SK-N-MC (cell line): ENCODE measurements around the gene MMRN1.

ENCODE experiments used
- DNase-seq: peaks from one replicate; pipeline ENCODE4 v3.0.0-alpha.2; 2011; ENCODE audit warnings: low read depth, low spot score
- H3K27ac ChIP-seq: fragments of 200-600 bp; sonication (generic); 2 replicates; pipeline ENCODE4 v1.5.1; 2016; ENCODE audit warnings: mixed run types
- H3K36me3 ChIP-seq: fragments of 200-600 bp; sonication (generic); 2 replicates; pipeline ENCODE4 v1.6.1; 2017; ENCODE audit warnings: antibody characterized with exemption, low read length, mixed read lengths; ENCODE audit not compliant: insufficient read depth
- H3K4me3 ChIP-seq: fragments of 200-600 bp; sonication (generic); 2 replicates; pipeline ENCODE4 v1.5.1; 2016
- H3K9ac ChIP-seq: fragments of 200-600 bp; sonication (generic); 2 replicates; pipeline ENCODE4 v1.8.0; 2017; ENCODE audit warnings: mixed run types, mixed read lengths; ENCODE audit not compliant: insufficient read length
- H3K9me3 ChIP-seq: fragments of 200-600 bp; sonication (generic); 2 replicates; pipeline ENCODE4 v1.6.1; 2017; ENCODE audit warnings: low read depth, mild to moderate bottlenecking, antibody characterized with exemption, low read length, moderate library complexity, mixed read lengths
- EZH2 ChIP-seq: fragments of 200-600 bp; sonication (generic); IDR thresholded peaks from one replicate; pipeline ENCODE4 v1.6.1; 2017; ENCODE audit warnings: antibody characterized with exemption
- FOXP2 ChIP-seq: optimal IDR thresholded peaks from 2 replicates; pipeline ENCODE3; 2011; ENCODE audit warnings: mild to moderate bottlenecking, moderate library complexity; ENCODE audit not compliant: insufficient read depth; ENCODE audit errors: extremely low read length, control extremely low read depth
- POLR2AphosphoS5 ChIP-seq: IDR thresholded peaks from 2 replicates; pipeline ENCODE4 v1.6.1; 2012; ENCODE audit warnings: mild to moderate bottlenecking, low read depth, low read length, borderline replicate concordance

Gene MMRN1

GRCh38 chr4:89928838-89929237 lies 34.2 kb downstream of the MMRN1 start:
- H3K4me3 ChIP-seq = no peak overlapping the region
- DNase-seq = no peak
- H3K9me3 ChIP-seq = no peaks in the 10 kb centered on the region
- TF ChIP-seq EZH2 = no peak
- no peak for TF ChIP-seq FOXP2
- TF ChIP-seq POLR2AphosphoS5 = no peak
- H3K36me3 ChIP-seq = no peaks in the 10 kb centered on the region
- no peak overlapping the region for H3K9ac ChIP-seq
- no peak overlapping the region for H3K27ac ChIP-seq

GRCh38 chr4:89929425-89930159 lies 34.9 kb downstream of the MMRN1 start:
- no peak for DNase-seq
- Histone ChIP-seq H3K27ac (no peak overlapping the region), H3K36me3 (no peaks in the 10 kb centered on the region), H3K9me3 (no peaks in the 10 kb centered on the region), H3K9ac (no peak overlapping the region), H3K4me3 (no peak overlapping the region)
- TF ChIP-seq FOXP2 (no peak), POLR2AphosphoS5 (no peak), EZH2 (no peak)

- Histone ChIP-seq H3K4me3 (no peak overlapping the region), H3K9me3 (no peaks in the 10 kb centered on the region), H3K9ac (no peak overlapping the region), H3K36me3 (no peaks in the 10 kb centered on the region), H3K27ac (no peak overlapping the region)
- no peak for TF ChIP-seq EZH2
- TF ChIP-seq FOXP2 = no peak
- no peak for TF ChIP-seq POLR2AphosphoS5
- no peak for DNase-seq
Measured at GRCh38 chr4:89939546-89939945, 44.9 kb downstream of the MMRN1 start.

GRCh38 chr4:89939994-89940393 lies 45.3 kb downstream of the MMRN1 start:
- TF ChIP-seq POLR2AphosphoS5 (no peak), EZH2 (no peak), FOXP2 (no peak)
- no peak for DNase-seq
- Histone ChIP-seq H3K27ac (no peak overlapping the region), H3K36me3 (no peaks in the 10 kb centered on the region), H3K9me3 (no peaks in the 10 kb centered on the region), H3K4me3 (no peak overlapping the region), H3K9ac (no peak overlapping the region)

GRCh38 chr4:89942811-89943210 lies 48.2 kb downstream of the MMRN1 start:
- Histone ChIP-seq H3K9ac (no peak overlapping the region), H3K9me3 (no peaks in the 10 kb centered on the region), H3K36me3 (no peaks in the 10 kb centered on the region), H3K4me3 (no peak overlapping the region), H3K27ac (no peak overlapping the region)
- no peak for DNase-seq
- no peak for TF ChIP-seq POLR2AphosphoS5
- TF ChIP-seq EZH2 = no peak
- no peak for TF ChIP-seq FOXP2

GRCh38 chr4:89949782-89950387 lies 55.2 kb downstream of the MMRN1 start:
- no peak overlapping the region for H3K9ac ChIP-seq
- H3K9me3 ChIP-seq = no peaks in the 10 kb centered on the region
- TF ChIP-seq POLR2AphosphoS5 = no peak
- no peak for TF ChIP-seq FOXP2
- no peak for TF ChIP-seq EZH2
- no peaks in the 10 kb centered on the region for H3K36me3 ChIP-seq
- H3K4me3 ChIP-seq = no peak overlapping the region
- DNase-seq = no peak
- no peak overlapping the region for H3K27ac ChIP-seq

GRCh38 chr4:89952458-89952857 lies 57.8 kb downstream of the MMRN1 start:
- Histone ChIP-seq H3K9ac (no peak overlapping the region), H3K36me3 (no peaks in the 10 kb centered on the region), H3K27ac (no peak overlapping the region), H3K9me3 (no peaks in the 10 kb centered on the region), H3K4me3 (no peak overlapping the region)
- no peak for TF ChIP-seq EZH2
- no peak for TF ChIP-seq POLR2AphosphoS5
- no peak for TF ChIP-seq FOXP2
- DNase-seq = no peak

GRCh38 chr4:89954906-89955695 lies 60.4 kb downstream of the MMRN1 start:
- H3K9me3 ChIP-seq = no peaks in the 10 kb centered on the region
- TF ChIP-seq EZH2 = no peak
- no peak for TF ChIP-seq FOXP2
- TF ChIP-seq POLR2AphosphoS5 = no peak

GRCh38 chr4:89957046-89957926 lies 62.6 kb downstream of the MMRN1 start:
- Histone ChIP-seq H3K9me3 (no peaks in the 10 kb centered on the region), H3K9ac (no peak overlapping the region), H3K36me3 (no peaks in the 10 kb centered on the region), H3K4me3 (no peak overlapping the region), H3K27ac (no peak overlapping the region)
- DNase-seq = no peak
- no peak for TF ChIP-seq POLR2AphosphoS5
- TF ChIP-seq EZH2 = no peak
- no peak for TF ChIP-seq FOXP2

More at GRCh38 chr4:89954906-89955695, 60.4 kb downstream of the MMRN1 start:
- Histone ChIP-seq H3K4me3 (no peak overlapping the region), H3K27ac (no peak overlapping the region), H3K9ac (no peak overlapping the region), H3K36me3 (no peaks in the 10 kb centered on the region)
- no peak for DNase-seq
